GM20431 (cell line): Measurements from ENCODE around the gene GAMT.
"Not testable (repeated sequence)": the region's sequence is repeated elsewhere in the genome, so short reads cannot be mapped to it uniquely, and the experiment has no call there.

Experiments
- in situ Hi-C: fragments of 300-500 bp; cut with MseI, MboI; formaldehyde crosslinking; loops from one replicate; pipeline ENCODE4 v1.15.0; 2020; ENCODE audit warnings: low sequenced_read_pairs; ENCODE audit not compliant: unreplicated experiment

GAMT gene

DNA sequence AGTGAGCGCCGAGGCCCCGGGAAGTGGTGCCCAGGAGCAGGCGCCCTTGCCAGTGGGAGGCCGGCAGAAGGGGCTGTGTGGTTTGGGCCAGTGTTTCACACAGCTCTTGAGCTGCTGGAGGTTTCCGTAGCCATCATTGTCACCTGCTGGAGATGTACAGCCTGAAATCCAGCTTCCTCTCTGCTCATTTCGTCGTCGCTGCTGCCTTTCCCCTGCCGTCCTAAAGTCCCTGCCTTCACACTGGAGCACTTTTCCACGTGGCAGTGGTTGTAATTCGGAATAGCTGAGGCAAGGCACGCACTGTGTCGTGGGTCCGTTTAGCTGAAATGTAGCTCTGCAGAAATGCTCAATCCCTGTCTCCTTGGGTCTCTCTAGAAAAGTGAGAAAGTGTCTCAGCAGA, 19.2 kb upstream of the GAMT start:
- in situ Hi-C loops: no loop called here

DNA sequence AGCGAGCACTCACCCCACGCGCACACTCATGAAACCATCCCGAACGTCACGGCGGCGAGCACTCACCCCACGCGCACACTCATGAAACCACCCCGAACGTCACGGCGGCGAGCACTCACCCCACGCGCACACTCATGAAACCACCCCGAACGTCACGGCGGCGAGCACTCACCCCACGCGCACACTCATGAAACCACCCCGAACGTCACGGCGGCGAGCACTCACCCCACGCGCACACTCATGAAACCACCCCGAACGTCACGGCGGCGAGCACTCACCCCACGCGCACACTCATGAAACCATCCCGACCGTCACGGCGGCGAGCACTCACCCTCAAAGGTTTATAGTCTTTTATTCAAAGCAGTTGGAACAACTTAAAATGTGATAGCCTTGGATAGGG, 18.7 kb upstream of the GAMT start:
- in situ Hi-C loops: not testable (repeated sequence)

DNA sequence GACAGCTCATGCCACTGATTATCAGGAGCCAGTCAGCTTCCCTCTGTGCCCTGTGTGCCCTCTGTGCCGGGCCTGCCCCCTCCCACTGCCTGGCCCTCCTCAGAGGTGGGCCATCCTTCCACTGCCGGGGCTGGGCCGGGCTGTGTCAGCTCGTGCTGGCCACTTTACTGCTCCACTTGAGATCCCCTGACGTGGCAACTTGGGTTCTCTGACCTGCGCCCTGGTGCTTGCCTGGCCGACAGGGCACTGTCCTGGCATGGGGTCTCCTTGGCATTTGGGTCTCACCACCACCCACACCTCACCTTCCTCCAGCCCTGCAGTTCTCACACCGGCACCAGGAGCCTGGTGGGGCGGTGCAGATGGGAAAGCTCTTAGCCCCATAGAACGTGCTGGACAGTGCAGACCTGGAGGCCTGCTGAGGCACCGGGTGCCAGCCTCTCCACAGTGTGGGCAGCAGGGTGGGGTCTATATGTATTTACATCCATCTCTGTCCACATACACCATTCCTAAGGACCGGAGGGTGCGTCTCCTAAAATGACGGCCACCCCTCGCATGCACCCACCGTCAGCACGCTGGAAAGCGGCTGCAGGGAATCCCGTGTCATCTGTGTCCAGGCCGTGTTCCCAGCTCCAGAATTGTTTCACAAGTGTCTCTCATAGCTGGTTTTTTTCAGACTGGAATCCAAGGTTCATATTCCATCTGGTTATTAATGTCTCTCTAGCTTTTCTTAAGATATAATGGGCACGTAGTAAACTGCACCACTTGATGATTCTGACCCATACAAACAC, 17.8 kb upstream of the GAMT start:
- in situ Hi-C loops: no loop called here

DNA sequence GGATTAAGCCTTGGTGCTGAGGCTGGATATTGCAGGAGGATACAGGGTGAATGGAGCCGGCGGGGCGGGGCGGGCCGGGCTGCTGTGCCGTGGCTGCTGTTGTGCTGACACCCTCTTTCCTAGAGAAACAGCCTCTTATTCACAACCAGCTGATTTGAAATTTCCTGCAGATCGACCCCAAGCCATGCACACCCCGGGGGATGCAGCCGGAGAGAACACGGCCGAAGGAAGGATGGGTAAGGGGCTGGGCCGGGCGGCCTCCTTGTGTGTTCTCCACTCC, 17.1 kb upstream of the GAMT start:
- in situ Hi-C loops: no loop called here

DNA sequence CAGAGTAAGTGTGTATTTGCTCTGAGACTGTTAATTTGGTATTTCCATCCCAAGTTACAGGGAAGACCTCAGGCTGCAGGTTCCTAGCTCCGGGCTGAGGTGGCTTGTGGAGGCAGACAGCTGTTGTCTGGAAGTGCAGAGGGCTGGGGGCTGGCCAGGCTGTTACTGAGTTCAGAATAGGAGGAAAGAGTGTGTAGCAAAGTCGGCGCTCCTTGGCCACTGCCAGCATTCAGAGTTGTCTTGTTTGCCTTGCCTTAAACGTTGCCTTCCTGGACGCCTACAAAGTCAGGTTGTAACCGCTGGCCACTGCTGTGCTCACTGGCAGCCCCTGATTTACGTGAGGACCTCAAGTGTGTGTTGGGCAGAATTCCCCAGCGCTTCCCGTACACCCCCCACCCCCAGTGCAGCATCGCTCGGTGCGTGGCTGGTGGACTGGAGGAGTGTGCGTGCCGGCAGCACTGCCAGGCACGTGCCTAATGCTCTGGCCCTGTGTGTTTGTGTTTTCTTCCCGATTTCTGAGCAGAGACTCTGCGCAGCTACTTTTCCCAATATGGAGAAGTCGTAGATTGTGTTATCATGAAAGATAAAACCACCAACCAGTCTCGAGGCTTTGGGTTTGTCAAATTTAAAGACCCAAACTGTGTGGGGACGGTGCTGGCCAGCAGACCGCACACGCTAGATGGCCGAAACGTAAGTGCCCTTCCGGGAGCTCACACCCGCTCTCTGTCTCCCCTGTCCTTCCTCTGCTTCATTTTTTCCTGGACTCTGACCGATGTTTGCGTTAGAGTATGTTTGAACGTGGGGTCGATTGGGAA, 16.5 kb upstream of the GAMT start:
- in situ Hi-C loops: no loop called here

DNA sequence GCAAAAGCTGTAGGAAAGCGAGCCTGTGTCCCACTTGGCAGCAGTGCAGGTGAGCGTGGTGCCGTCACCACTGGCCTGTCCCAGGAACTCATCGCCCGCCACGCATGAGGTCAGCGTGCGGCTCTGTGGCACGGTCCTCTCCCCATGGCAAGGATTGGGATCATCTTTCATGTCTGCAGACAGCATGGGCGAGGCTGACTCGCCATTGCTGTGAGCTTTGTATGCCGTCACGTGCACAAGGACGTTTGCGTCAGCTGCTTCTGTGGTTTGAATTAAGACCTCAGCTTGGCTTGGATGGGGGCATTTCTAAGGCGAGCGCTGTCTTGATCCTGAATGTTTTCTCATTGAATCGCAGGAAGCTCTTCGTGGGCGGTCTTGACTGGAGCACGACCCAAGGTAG, 15.8 kb upstream of the GAMT start:
- in situ Hi-C loops: no loop called here

DNA sequence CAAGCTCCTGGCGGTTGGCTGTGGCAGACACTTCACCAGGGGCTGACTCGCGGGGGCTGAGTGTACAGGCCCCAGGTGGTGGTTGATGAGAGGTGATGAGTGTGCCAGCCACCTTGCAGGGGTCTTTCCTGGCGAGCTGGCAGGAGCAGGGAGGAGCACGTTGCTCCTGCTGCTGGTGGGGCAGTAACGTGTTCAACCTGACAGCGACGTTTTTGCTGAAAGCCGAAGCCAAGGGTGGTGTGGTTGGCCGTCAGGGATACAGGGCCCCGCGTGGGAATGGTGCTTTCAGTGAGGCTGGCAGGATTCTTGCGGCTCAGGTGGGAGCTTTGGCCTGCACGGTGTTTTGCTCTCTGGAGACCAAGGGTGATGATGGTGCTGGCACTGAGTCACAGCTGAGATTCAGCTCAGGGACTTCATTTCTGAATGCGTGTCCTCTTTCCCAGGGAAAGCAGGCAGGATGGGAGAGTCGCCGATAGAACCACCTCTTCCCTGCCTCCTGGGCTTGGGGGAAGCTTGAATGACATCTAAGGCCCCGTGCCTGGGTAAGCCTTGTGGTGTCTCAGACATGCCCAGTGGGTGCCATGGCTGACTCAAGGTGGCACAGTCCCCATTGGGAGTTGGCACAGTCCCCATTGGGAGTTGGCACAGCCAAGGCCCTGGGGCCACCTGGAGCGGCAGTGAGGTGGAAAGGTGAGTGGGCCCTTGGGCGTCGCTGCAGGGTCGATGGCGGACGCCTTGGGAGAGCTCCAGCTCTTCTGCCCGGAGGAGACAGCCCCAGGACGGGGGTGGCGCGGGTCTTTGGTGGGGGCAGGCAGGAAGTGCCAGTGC, 14.9 kb upstream of the GAMT start:
- in situ Hi-C loops: no loop called here

DNA sequence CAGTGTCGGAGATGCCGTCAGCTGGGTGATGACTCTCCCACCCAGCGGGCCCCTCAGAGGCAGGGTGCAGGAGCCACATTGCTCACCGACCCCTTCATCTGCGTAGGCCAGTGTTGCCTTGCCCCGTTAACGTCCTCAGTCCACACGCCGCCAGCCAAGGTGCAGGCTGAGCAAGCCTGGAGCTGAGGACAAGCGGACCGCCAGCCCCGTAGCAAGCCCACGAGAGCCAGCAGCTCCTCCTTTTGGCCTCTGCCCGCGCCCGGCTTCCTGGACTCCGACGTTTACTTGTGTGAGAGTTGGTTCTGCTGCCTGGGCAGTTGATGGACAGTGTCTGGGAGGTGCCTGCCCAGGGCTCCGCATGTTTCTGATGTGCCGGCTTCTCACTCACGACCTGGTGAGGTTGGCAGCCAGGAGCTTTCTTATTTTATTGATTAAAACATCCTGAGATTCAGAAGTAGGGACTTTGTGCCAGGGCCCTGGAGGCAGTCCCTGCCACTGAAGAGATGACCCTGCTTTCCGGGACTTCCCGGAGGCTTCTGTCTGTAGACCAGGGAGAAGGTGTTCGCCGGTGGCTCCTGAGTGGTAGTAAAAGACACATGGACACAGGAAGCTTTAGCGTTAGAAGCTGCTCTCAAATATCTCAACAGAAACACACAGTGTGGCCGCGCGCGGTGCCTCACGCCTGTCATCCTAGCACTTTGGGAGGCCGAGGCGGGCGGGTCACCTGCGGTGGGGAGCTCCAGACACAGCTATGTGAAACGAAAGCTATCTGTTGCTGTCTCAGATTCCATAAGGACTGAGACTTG, 11.9 kb upstream of the GAMT start:
- in situ Hi-C loops: no loop called here

DNA sequence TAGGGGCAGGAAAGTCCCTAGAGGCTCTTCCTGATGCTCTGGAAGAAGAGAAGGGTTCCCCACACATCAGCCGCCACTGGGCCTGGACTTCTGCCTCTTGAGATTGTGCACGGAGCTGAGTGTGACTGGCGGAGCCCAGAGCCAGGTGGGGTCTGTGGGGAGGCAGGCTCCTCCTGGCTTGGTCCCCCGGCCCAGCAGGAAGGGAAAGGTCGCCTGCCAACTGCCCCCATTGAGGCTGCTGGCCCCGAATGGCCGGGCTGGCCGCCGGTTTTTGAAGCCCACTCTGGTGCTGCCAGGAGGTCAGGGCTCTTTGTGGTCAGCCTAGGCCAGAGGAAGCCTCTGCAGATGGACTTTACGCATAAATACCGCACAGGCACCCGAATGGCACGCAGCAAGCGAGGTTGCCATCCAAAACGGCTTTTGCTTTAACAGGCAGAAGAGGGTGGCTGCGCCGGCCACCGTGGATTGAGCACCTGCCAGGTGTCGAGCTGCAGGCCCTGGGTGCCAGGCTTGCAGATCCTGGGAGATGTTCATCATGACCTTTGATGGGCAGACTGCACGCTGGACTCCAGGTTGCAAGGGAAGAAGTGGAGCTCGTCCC, 11.1 kb upstream of the GAMT start:
- in situ Hi-C loops: no loop called here

DNA sequence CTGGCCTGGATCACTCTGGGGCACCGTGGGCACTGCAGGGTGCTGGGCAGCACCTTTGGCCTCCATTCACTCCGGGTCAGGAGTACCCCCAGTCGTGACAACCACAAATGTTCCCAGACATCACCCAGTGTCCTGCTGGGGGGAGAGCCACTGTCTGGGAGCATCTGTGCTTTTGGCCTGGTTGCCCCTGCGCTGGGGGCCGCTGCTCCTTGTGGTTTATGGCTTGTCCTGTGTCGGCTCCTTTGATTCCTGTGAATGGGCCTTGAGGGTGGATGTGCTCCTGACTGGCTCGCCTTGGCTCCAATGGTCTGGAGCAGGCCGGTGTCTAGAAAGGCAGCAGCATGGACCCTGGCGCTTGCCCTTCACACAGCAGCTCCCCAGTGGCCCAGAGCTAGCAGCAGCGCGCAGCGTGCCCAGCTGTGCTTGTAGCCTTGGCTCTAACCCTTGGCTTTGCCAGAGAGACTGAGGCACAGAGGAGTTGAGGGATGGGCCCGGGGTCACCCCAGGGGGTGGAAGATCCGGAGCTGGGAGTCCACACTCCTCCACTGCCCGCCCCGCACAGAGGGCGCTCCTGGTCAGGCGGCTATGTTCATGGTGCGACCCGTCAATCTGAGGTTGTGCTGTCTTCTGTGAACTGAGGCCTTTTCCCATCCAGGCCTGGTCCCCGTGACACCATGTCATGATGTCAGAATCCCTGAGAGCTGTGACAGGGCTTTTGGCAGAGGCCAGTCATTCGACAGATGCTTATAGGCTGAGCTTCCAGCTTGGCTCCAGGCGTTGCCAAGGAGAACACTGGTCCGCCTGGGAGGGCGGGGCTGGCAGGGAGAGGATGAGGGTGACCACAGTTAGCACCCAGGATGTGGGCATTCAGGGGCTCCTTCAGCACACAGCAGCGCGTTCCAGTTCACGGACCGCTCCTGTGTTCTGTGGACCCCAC, 10.2 kb upstream of the GAMT start:
- in situ Hi-C loops: no loop called here

DNA sequence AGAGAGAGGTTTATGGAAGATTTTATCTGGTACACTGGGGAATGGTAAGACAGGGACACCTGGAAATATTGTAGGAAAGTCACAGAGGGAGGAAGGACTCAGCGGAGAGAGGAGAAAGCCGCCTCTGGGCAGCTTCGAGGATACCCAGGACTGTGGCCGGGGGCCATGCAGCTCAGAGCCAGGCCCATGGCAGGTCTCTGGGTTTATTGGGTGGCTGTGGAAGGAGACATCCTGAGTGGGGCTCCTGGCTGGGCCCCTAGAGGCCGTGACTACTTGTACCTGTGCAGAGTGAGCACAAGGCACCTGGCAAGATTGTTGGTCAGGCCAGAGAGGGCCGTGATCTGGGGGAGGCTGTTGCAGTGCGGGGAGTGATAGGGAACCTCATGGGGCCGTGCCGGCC, 9.4 kb upstream of the GAMT start:
- in situ Hi-C loops: no loop called here

DNA sequence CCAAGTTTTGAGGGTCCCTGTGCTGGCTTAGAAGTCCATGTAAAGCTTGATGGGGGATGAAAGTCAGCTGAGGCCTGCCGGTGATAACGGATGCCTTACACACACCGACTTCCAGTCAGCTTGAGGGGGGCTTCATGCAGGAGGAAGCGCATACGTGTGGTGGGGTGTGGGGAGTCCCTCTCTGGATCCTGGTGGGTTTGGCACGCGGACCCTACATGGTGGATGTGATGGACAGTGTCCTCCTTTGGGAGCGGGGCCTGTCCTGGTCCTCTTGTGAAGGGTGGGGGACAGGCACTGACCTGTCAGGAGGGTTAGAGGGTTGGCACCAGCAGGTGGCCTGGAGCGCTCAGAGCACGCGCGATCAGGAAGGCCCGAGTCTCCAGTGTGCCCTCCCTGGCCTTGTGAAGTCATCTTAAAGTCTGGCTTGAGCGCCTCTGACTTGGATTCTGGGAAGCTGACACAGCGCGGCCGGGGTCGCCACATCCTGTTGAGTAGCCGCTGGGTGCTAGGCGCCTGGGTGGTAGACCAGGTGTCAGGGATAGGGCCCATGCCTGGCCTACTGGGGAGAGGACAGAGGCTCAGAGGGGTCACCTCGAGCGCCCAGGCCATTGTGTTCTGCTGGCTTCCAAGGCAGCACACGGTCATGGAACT, 8.9 kb upstream of the GAMT start:
- in situ Hi-C loops: no loop called here

DNA sequence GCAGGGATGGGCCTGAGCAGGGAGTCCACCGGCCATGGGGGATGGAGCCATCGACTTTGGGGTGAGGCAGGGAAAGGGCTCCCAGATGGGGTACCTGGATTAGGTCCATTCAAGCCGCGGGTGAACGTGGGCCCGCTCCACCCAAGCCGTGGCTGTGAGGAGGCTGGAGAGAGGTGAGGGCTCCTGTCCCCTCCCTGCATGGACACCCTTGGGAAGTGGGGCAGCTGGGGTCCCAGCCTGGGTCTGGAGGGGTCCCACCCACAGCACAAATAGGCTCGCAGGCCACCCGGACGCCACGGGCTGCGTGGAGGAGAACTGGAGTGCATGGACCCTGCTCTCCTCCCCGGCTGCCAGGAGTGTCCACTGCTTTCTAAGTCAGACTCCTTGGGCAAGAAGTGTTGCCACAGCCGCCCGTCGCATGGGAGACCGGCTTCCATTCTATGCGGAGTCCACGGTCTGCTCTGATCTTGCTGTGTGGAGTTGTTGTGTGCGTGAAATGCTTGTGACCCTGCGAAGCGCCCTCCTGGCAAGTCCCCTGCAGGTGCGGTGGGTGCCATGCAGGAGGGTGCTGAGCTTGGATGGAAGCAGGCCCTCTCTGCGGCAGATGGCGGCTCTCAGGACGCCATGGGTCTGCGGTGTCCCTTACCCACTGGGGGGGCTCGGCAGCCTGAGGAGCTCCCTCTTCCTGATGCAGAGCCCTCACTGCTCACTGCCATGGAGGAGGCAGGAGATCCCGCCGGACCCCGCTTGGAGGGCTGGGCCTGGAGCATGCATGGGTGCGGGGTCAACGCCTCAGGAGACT, 8.1 kb upstream of the GAMT start:
- in situ Hi-C loops: no loop called here

DNA sequence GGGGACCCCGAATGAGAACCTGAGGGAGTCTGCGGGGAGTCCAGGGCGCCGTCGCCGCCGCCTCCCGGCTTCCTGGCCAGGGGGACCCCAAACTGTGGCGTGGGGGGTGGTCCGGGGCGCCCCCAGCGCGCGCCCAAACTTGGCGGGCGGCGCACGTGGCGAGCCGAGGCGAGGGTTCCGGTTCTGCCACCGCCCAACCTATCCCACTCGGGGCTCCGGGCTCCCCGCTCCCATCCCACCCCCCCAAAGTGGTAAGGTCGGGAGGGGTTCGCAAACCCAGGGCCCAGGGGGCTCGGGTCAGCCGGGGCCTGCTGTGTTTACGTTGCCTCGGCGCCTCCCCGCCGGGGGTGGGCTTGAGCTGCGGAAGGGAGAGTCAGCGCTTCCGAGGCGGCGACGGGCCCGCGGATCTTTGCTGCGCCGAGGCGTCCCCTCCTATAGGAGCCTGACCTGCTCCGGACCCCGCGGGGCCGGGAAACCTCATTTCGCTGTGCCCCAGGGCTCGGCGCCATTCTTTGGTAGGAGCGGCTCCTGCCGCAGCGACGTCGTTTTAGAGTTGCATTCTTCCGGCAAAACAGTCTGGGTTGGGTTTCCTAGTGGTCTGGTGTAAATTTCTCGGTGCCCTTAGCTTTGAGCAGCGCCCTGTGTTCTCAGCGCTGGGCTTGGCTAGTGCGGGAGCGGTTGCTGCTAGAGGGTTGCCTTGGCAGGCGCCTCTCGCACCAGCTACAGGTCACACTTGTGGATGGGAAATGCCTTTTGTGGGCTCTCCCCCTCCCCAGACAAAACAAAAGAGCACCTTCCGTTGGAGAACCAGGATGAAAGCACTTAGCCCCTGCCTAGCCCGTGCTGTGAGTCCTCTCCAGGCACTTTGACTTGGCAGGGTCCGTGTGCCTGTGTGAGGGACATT, 7.2 kb upstream of the GAMT start:
- in situ Hi-C loops: no loop called here

DNA sequence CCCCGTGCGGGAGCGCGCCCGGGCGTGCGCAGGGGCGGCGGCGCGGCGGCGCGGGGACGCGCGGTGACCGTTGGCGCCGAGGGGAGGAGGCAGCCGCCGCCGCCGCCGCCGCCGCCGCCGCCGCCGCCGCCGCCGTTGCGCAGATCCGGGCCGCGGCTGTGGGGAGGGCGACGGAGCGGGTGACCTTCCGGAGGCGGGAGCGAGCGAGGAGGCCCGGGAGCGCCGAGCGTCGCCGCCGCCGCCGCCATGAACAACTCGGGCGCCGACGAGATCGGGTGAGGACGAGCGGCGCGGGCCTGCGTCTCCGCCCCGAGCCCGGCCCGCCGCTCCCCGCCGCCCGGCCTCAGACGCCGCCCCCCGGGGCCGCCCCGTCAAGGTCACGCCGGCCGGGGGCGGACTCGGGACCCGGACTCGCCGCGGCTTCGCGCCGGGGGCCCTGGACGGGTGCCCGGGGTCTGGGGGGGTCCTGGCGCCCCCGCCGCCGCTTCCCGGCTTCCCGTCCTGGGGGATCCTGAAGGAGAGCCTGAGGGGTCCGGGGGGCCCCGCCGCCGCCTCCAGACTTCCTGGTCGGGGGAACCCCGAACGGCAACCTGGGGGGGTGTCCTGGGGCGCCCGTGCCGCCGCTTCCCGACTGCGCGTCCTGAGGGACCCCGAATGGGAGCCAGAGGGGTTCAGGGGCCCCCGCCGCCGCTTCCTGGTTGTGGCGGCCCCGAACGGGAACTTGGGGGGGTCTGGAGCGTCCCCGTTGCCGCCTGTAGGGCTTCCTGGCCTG, 6.4 kb upstream of the GAMT start, which contains the start of gene DAZAP1:
Gene DAZAP1 (plus strand): TSS at position 59 of the 772 bp plus-strand sequence. CDS start 188 bp downstream, at position 247.
- in situ Hi-C loops: no loop called here
